ENCODE data around the gene UBXN1. TPM values are rescaled to one million over a fixed set of nuclear protein-coding genes. Genes with fewer than 3 reads are reported as not detected.

The UBXN1 gene, protein sequence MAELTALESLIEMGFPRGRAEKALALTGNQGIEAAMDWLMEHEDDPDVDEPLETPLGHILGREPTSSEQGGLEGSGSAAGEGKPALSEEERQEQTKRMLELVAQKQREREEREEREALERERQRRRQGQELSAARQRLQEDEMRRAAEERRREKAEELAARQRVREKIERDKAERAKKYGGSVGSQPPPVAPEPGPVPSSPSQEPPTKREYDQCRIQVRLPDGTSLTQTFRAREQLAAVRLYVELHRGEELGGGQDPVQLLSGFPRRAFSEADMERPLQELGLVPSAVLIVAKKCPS
- total RNA-seq = 100 to 1,000 TPM; 204 to 248 (median 239) TPM

GRCh38 chr11:62678770-62679696, at the start of gene UBXN1:
TSS of gene UBXN1 (minus strand) at chr11:62679073. CDS start at chr11:62678923, 150 bp downstream.
- H3K27me3 ChIP-seq = no peaks in the 10 kb centered on the region
- no peaks in the 10 kb centered on the region for H3K36me3 ChIP-seq
- peak within 1 kb of the TSS; percentile 85 to 98 (median 98) for H3K4me3 ChIP-seq
- DNase-seq (ENCODE audit: low spot score in 2 of 2) = peak; percentile 86
- peaks cover 3 to 8% of the 10 kb centered on the region in 2 donors for H3K4me1 ChIP-seq
- TF ChIP-seq CTCF (IDR thresholded peaks at IDR 0.05) (no peak), POLR2A (IDR thresholded peaks at IDR 0.05) (peak; percentile 48), POLR2AphosphoS5 (IDR thresholded peaks at IDR 0.05) (peak; percentile 93 to 96 (median 95))
- H3K27ac ChIP-seq = peak within 1 kb of the TSS; percentile 92 to 93
- intact Hi-C loops (cut with DNase I; ENCODE audit: low total_unique reads) = loop anchor here (5.0 kb wide), 1 partner anchor 862 kb away; the partner anchor contains the start of gene FADS1
- H3K9me3 ChIP-seq = no peaks in the 10 kb centered on the region

DNA sequence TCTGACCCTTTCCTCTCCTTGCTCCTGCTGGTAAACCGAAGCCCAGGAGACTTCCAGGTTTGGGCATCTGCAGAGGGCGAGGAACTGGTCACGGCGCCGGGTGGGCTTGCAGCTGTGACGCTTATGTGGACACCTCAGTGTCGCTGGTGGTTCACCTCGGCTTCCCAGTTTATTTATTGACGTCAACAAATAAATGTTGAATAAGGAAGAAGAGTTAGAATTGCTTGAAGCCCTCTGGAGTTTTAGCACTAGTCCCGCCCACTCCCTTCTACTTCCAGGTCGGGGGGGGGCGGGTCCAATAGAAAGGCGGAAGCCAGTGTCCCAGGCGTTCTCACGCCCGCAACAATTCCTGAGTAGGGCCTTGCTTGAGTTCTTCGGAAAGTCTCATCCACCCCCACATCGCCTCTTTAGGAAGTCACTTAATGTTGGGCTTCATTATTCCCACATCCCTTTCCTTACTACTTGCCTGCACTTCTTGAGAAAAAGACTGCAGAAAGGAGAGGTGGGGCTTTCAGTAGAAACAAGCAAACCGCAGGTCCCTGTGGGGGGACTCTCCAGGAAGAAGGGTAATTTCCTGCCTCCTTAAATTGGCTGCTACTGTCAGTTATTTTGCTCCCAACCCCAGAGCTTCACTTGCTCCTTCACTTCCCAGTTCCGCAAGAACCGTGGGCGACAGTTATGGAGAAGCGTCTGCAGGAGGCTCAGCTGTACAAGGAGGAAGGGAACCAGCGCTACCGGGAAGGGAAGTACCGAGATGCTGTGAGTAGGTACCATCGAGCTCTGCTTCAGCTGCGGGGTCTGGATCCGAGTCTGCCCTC, 49.5 kb upstream of the UBXN1 start, which contains the start of gene TTC9C:
TTC9C (plus strand) TSS at position 316 of the 818 bp plus-strand sequence; CDS start at position 679, 363 bp downstream.
- Histone ChIP-seq H3K4me3 (peak within 1 kb of the TSS; percentile 86 to 98 (median 92)), H3K4me1 (peaks cover 3 to 17% of the 10 kb centered on the region in 2 donors), H3K27me3 (no peaks in the 10 kb centered on the region), H3K9me3 (no peaks in the 10 kb centered on the region), H3K27ac (peak within 1 kb of the TSS; percentile 93 to 97), H3K36me3 (no peaks in the 10 kb centered on the region)
- peak; percentile 86 to 88 for DNase-seq (ENCODE audit: low spot score in 2 of 2)
- intact Hi-C loops (cut with DNase I; ENCODE audit: low total_unique reads) = no loop called here
- TF ChIP-seq POLR2A (IDR thresholded peaks at IDR 0.05) = peak; percentile 91
- peak; percentile 63 to 90 (median 88) for TF ChIP-seq POLR2AphosphoS5 (IDR thresholded peaks at IDR 0.05)
- TF ChIP-seq CTCF (IDR thresholded peaks at IDR 0.05) = no peak

GRCh38 chr11:62727872-62728170, 48.9 kb upstream of the UBXN1 start:
- Histone ChIP-seq H3K36me3 (no peaks in the 10 kb centered on the region), H3K4me1 (peaks cover 3 to 18% of the 10 kb centered on the region in 2 donors), H3K4me3 (peak overlapping the region; percentile 86 to 98 (median 92)), H3K27me3 (no peaks in the 10 kb centered on the region), H3K27ac (peak overlapping the region; percentile 93 to 97), H3K9me3 (no peaks in the 10 kb centered on the region)
- DNase-seq (ENCODE audit: low spot score in 2 of 2) = peak; percentile 74 to 90
- TF ChIP-seq POLR2AphosphoS5 (IDR thresholded peaks at IDR 0.05) = no peak
- no peak for TF ChIP-seq CTCF (IDR thresholded peaks at IDR 0.05)
- no peak for TF ChIP-seq POLR2A (IDR thresholded peaks at IDR 0.05)
- intact Hi-C loops (cut with DNase I; ENCODE audit: low total_unique reads) = no loop called here

- intact Hi-C loops (cut with DNase I; ENCODE audit: low total_unique reads) = no loop called here
- peaks cover 3 to 18% of the 10 kb centered on the region in 2 donors for H3K4me1 ChIP-seq
- TF ChIP-seq POLR2A (IDR thresholded peaks at IDR 0.05) = peak; percentile 95
- TF ChIP-seq CTCF (IDR thresholded peaks at IDR 0.05) = no peak
- peak; percentile 92 to 97 (median 96) for TF ChIP-seq POLR2AphosphoS5 (IDR thresholded peaks at IDR 0.05)
- H3K27me3 ChIP-seq = no peaks in the 10 kb centered on the region
- no peaks in the 10 kb centered on the region for H3K36me3 ChIP-seq
- peak; percentile 96 for DNase-seq (ENCODE audit: low spot score in 2 of 2)
- peak within 1 kb of the TSS; percentile 86 to 98 (median 92) for H3K4me3 ChIP-seq
- H3K9me3 ChIP-seq = no peaks in the 10 kb centered on the region
- peak within 1 kb of the TSS; percentile 93 to 97 for H3K27ac ChIP-seq
Observed at GRCh38 chr11:62727165-62727871, 48.4 kb upstream of the UBXN1 start, which contains the start of gene HNRNPUL2. TSS of gene HNRNPUL2 (minus strand) at chr11:62727457. CDS start at chr11:62727156, 301 bp downstream.

Measured in breast epithelium (tissue), 4 donors.